Liver (tissue), 9 donors: ENCODE data around the gene ARHGAP5. TPM values are rescaled to one million over a fixed set of nuclear protein-coding genes. Genes with fewer than 3 reads are reported as not detected.

Experiments used
- DNase-seq: peaks from one replicate; pipeline ENCODE4 v3.0.0-alpha.2; 2017; ENCODE audit warnings: low spot score
- H3K27ac ChIP-seq, 2 donors: one replicate each; pipeline ENCODE4 v1.7.0; 2013; ENCODE audit warnings: inconsistent platforms in 2 of 2, low read length in 2 of 2, control low read depth in 1 of 2, low read depth in 1 of 2, mild to moderate bottlenecking in 1 of 2
- H3K27me3 ChIP-seq, 4 donors: one replicate each; pipeline versions ENCODE4 v1.6.1 to v1.7.0; 2013; ENCODE audit warnings: low read length in 3 of 4, inconsistent platforms in 1 of 4, mild to moderate bottlenecking in 1 of 4, moderate library complexity in 1 of 4; ENCODE audit not compliant: control insufficient read depth in 4 of 4, insufficient read depth in 4 of 4
- H3K36me3 ChIP-seq, 4 donors: one replicate each; pipeline versions ENCODE4 v1.6.1 to v1.7.0; 2013; ENCODE audit warnings: low read length in 3 of 4, mild to moderate bottlenecking in 3 of 4, low read depth in 1 of 4, moderate library complexity in 1 of 4; ENCODE audit not compliant: control insufficient read depth in 4 of 4, insufficient read depth in 3 of 4
- H3K4me1 ChIP-seq, 4 donors: one replicate each; pipeline versions ENCODE4 v1.6.1 to v1.7.0; 2013; ENCODE audit warnings: low read length in 3 of 4, mild to moderate bottlenecking in 3 of 4, moderate library complexity in 1 of 4; ENCODE audit not compliant: control insufficient read depth in 4 of 4, insufficient read depth in 4 of 4
- H3K4me3 ChIP-seq, 3 donors: one replicate each; pipeline versions ENCODE4 v1.6.1 to v1.7.0; 2013; ENCODE audit warnings: low read length in 3 of 3, control low read depth in 1 of 3, low read depth in 1 of 3, mild to moderate bottlenecking in 1 of 3
- H3K9ac ChIP-seq, 2 donors: one replicate each; pipeline ENCODE4 v1.7.0; 2013; ENCODE audit warnings: low read length in 2 of 2, mild to moderate bottlenecking in 2 of 2, moderate library complexity in 2 of 2, control low read depth in 1 of 2, low read depth in 1 of 2
- H3K9me3 ChIP-seq, 4 donors: one replicate each; pipeline versions ENCODE4 v1.6.1 to v1.7.0; 2013; ENCODE audit warnings: low read length in 3 of 4; ENCODE audit not compliant: control insufficient read depth in 4 of 4
- ATF3 ChIP-seq: IDR thresholded peaks from 2 replicates; pipeline ENCODE4 v1.6.1; 2016; ENCODE audit warnings: antibody characterized with exemption
- CTCF ChIP-seq: fragments of 150-350 bp; IDR thresholded peaks from 2 replicates; pipeline ENCODE4 v1.5.1; 2017; ENCODE audit warnings: improper control_type of control experiment, low read depth, low read length; ENCODE audit not compliant: missing input control
- EGR1 ChIP-seq, 2 donors: IDR thresholded peaks; 2 replicates each; pipeline ENCODE4 v1.6.1; 2016 to 2018; ENCODE audit warnings: antibody characterized with exemption in 2 of 2, low read depth in 2 of 2
- FOXA2 ChIP-seq: IDR thresholded peaks from 2 replicates; pipeline ENCODE4 v1.6.1; 2016; ENCODE audit warnings: antibody characterized with exemption
- GABPA ChIP-seq, 2 donors: IDR thresholded peaks in 1 of 2; conservative IDR thresholded peaks in 1 of 2; 2 replicates each; pipeline ENCODE4 v1.6.1; 2016; ENCODE audit warnings: antibody characterized with exemption in 2 of 2, mild to moderate bottlenecking in 1 of 2, moderate library complexity in 1 of 2
- HNF4A ChIP-seq, 2 donors: conservative IDR thresholded peaks; 2 replicates each; pipeline ENCODE4 v1.6.1; 2016; ENCODE audit warnings: antibody characterized with exemption in 2 of 2, mild to moderate bottlenecking in 2 of 2
- HNF4G ChIP-seq: IDR thresholded peaks from 2 replicates; pipeline ENCODE4 v1.6.1; 2016; ENCODE audit warnings: antibody characterized with exemption
- NR2F2 ChIP-seq: IDR thresholded peaks from 2 replicates; pipeline ENCODE4 v1.6.1; 2016; ENCODE audit warnings: antibody characterized with exemption
- RAD21 ChIP-seq, 2 donors: IDR thresholded peaks; 2 replicates each; pipeline ENCODE4 v1.6.1; 2016; ENCODE audit warnings: antibody characterized with exemption in 2 of 2, mild to moderate bottlenecking in 2 of 2
- REST ChIP-seq: IDR thresholded peaks from 2 replicates; pipeline ENCODE4 v1.6.1; 2016; ENCODE audit warnings: antibody characterized with exemption, mild to moderate bottlenecking
- RXRA ChIP-seq, 2 donors: IDR thresholded peaks; 2 replicates each; pipeline ENCODE4 v1.6.1; 2017 to 2018; ENCODE audit warnings: antibody characterized with exemption in 2 of 2, mild to moderate bottlenecking in 1 of 2
- YY1 ChIP-seq: IDR thresholded peaks from 2 replicates; pipeline ENCODE4 v1.6.1; 2016; ENCODE audit warnings: antibody characterized with exemption, mild to moderate bottlenecking
- WGBS: extraction: QIAGEN DNeasy Blood & Tissue Kit; methylation state at CpG from one replicate; pipeline ENCODE4 v1.1.7; 2013; 5-methylcytosine and 5-hydroxymethylcytosine counted together
- polyA plus RNA-seq, 2 donors: library from polyadenylated mRNA; stranded (reverse) in 1 of 2; unstranded in 1 of 2; fragments of 200-250 nt in 1 of 2; fragments of >200 nt in 1 of 2; fragmentation: Nextera tagmentation in 1 of 2; extraction: Ambion mirVana in 1 of 2; gene quantifications; one replicate each; pipeline versions ENCODE4 v1.2.1 to v1.2.3, GENCODE V29; 2013 to 2015
- total RNA-seq, 2 donors: library from RNA; depleted of rRNA; stranded (reverse); fragments of >200 nt; gene quantifications; one replicate each; pipeline ENCODE4 v1.2.3, GENCODE V29; 2014
- TF ChIP-seq, protein P1 (sequence below): IDR thresholded peaks from 2 replicates; pipeline ENCODE4 v1.6.1; 2016; ENCODE audit warnings: antibody characterized with exemption
- TF ChIP-seq, protein P2 (sequence below): IDR thresholded peaks from 2 replicates; pipeline ENCODE4 v1.6.1; 2016; ENCODE audit warnings: antibody characterized with exemption
- donor health status: healthy.
- donor health status: healthy.
- donor health status: healthy.
- donor health status: healthy.
- donor health status: healthy.

Gene ARHGAP5
- total and polyA plus RNA-seq, 4 donors: 9.6 to 48.7 (median 29.0) TPM

DNA sequence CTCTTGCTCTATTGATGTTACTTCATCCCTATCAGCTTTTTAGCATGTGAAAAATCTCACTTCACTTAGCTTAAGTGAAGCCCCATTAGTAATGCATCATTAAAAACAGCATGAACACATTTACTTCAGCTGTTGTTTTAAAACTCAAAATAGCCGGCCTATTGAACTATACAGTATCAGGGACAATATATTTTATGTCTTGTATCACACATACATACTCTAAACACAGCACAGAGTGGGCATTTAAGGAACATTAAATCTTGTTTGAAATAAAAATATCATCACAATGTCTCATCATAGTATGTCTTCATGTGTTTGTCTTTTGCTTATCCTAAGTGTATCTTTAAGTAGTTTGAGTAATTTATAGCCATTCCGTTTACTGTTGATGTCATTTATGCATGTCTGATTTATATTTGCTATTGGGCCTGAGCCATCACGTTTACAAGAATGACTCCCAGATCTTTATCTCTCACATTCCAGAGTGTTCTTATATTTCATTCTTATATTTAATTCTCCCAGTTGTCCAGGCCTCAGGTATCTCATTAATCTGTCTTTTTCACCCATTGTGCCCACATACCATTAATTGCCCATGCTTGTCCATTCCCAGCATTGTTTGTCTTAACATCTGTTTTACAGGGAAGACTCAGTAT is 57.5 kb downstream of the ARHGAP5 start:
- Histone ChIP-seq H3K9ac (no peak overlapping the region), H3K36me3 (peaks cover 2 to 6% (median 4%) of the 10 kb centered on the region in 4 donors), H3K4me3 (no peak overlapping the region), H3K9me3 (peaks cover 0 to 13% (median 2%) of the 10 kb centered on the region in 4 donors), H3K27me3 (no peaks in the 10 kb centered on the region), H3K27ac (no peak overlapping the region), H3K4me1 (peaks cover 0 to 3% (median 0%) of the 10 kb centered on the region in 4 donors)
- no peak for TF ChIP-seq REST
- TF ChIP-seq EGR1 (IDR thresholded peaks at IDR 0.05; ENCODE audit: low read depth in 2 of 2): no peak
- TF ChIP-seq CTCF: no peak
- TF ChIP-seq, protein P1, sequence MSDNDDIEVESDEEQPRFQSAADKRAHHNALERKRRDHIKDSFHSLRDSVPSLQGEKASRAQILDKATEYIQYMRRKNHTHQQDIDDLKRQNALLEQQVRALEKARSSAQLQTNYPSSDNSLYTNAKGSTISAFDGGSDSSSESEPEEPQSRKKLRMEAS: no peak
- TF ChIP-seq YY1: no peak
- TF ChIP-seq NR2F2: no peak
- TF ChIP-seq RXRA (IDR thresholded peaks at IDR 0.05): no peak
- TF ChIP-seq GABPA (IDR thresholded peaks at IDR 0.05 in 1 of 2, conservative IDR thresholded peaks at IDR 0.05 in 1 of 2): no peak
- TF ChIP-seq RAD21 (IDR thresholded peaks at IDR 0.05): no peak
- TF ChIP-seq HNF4A (conservative IDR thresholded peaks at IDR 0.05): no peak
- TF ChIP-seq ATF3: no peak
- no peak for TF ChIP-seq FOXA2
- no peak for TF ChIP-seq HNF4G
- TF ChIP-seq, protein P2, sequence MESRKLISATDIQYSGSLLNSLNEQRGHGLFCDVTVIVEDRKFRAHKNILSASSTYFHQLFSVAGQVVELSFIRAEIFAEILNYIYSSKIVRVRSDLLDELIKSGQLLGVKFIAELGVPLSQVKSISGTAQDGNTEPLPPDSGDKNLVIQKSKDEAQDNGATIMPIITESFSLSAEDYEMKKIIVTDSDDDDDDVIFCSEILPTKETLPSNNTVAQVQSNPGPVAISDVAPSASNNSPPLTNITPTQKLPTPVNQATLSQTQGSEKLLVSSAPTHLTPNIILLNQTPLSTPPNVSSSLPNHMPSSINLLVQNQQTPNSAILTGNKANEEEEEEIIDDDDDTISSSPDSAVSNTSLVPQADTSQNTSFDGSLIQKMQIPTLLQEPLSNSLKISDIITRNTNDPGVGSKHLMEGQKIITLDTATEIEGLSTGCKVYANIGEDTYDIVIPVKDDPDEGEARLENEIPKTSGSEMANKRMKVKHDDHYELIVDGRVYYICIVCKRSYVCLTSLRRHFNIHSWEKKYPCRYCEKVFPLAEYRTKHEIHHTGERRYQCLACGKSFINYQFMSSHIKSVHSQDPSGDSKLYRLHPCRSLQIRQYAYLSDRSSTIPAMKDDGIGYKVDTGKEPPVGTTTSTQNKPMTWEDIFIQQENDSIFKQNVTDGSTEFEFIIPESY: no peak
- no peak for DNase-seq
- 88% methylated on average over 3 of the region's 3 CpGs for WGBS
